Fibroblast of the aortic adventitia (primary cell): ENCODE measurements around the gene RNF213. TPM values are rescaled to one million over a fixed set of nuclear protein-coding genes. Genes with fewer than 3 reads are reported as not detected.

Source experiments
- DNase-seq: peaks from one replicate; pipeline ENCODE4 v3.0.0-alpha.2; 2010; ENCODE audit warnings: low read depth
- H3K4me3 ChIP-seq: 2 replicates; pipeline ENCODE4 v1.5.1; 2011; ENCODE audit warnings: low read depth, mild to moderate bottlenecking, control low read depth, low read length, moderate library complexity
- CTCF ChIP-seq: IDR thresholded peaks from 2 replicates; pipeline ENCODE4 v1.5.1; 2011; ENCODE audit warnings: mild to moderate bottlenecking, low read length, control low read depth, inconsistent platforms; ENCODE audit not compliant: insufficient read depth
- total RNA-seq: library from RNA; depleted of rRNA; stranded (reverse); fragments of >200 nt; gene quantifications from 2 replicates; pipeline ENCODE4 v1.2.3, GENCODE V29; 2012; ENCODE audit warnings: low replicate concordance

RNF213 gene
- total RNA-seq, 1 donor, result 143 TPM

- TF ChIP-seq CTCF, result no peak
- H3K4me3 ChIP-seq, result no peak overlapping the region
Measured at GRCh38 chr17:80349751-80350150, 89.1 kb downstream of the RNF213 start.

GRCh38 chr17:80352216-80352895 lies 91.7 kb downstream of the RNF213 start:
- DNase-seq, result no peak
- H3K4me3 ChIP-seq, result no peak overlapping the region
- TF ChIP-seq CTCF, result no peak

More at GRCh38 chr17:80349751-80350150, 89.1 kb downstream of the RNF213 start:
- DNase-seq, result no peak

GRCh38 chr17:80352991-80353665 lies 92.5 kb downstream of the RNF213 start:
- no peak overlapping the region for H3K4me3 ChIP-seq
- TF ChIP-seq CTCF, result no peak
- no peak for DNase-seq

GRCh38 chr17:80353718-80354275 lies 93.1 kb downstream of the RNF213 start:
- DNase-seq, result no peak
- H3K4me3 ChIP-seq, result no peak overlapping the region
- no peak for TF ChIP-seq CTCF

GRCh38 chr17:80354336-80354735 lies 93.7 kb downstream of the RNF213 start:
- no peak overlapping the region for H3K4me3 ChIP-seq
- no peak for DNase-seq
- TF ChIP-seq CTCF, result no peak

GRCh38 chr17:80356231-80356856 lies 95.7 kb downstream of the RNF213 start:
- DNase-seq, result no peak
- H3K4me3 ChIP-seq, result no peak overlapping the region
- no peak for TF ChIP-seq CTCF
